Measurements from ENCODE around the gene HDAC9.

DNA sequence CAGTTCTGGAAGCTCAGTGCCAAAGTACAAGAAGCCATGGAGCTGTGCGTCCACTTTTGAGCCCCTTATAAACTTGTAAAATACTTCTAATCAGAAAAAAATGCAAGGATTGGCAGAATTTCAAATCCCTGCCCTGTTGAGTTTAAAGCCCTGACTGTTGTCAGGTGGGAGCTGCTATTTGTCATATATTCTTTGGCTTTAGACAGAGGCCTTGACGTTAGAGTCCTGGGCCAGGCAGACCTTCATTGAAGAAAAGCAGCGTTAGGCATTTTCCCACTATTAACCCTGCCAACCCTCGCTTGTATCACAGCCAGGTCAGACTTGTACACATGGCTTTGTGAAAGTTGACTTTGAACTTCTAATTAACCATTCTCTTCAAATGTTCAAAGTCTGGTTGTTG lies 466.5 kb downstream of the HDAC9 start:
- no peak for TF ChIP-seq POLR2AphosphoS5 (IDR thresholded peaks at IDR 0.05; ENCODE audit: low read depth, low read length)
- TF ChIP-seq TAF1 (IDR thresholded peaks at IDR 0.05; ENCODE audit: borderline replicate concordance, insufficient read depth, low read length), result no peak
- TF ChIP-seq SIN3A (IDR thresholded peaks at IDR 0.05; ENCODE audit: borderline replicate concordance, insufficient read depth, low read length), result no peak
- TF ChIP-seq, protein P1, sequence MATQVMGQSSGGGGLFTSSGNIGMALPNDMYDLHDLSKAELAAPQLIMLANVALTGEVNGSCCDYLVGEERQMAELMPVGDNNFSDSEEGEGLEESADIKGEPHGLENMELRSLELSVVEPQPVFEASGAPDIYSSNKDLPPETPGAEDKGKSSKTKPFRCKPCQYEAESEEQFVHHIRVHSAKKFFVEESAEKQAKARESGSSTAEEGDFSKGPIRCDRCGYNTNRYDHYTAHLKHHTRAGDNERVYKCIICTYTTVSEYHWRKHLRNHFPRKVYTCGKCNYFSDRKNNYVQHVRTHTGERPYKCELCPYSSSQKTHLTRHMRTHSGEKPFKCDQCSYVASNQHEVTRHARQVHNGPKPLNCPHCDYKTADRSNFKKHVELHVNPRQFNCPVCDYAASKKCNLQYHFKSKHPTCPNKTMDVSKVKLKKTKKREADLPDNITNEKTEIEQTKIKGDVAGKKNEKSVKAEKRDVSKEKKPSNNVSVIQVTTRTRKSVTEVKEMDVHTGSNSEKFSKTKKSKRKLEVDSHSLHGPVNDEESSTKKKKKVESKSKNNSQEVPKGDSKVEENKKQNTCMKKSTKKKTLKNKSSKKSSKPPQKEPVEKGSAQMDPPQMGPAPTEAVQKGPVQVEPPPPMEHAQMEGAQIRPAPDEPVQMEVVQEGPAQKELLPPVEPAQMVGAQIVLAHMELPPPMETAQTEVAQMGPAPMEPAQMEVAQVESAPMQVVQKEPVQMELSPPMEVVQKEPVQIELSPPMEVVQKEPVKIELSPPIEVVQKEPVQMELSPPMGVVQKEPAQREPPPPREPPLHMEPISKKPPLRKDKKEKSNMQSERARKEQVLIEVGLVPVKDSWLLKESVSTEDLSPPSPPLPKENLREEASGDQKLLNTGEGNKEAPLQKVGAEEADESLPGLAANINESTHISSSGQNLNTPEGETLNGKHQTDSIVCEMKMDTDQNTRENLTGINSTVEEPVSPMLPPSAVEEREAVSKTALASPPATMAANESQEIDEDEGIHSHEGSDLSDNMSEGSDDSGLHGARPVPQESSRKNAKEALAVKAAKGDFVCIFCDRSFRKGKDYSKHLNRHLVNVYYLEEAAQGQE (IDR thresholded peaks at IDR 0.05; ENCODE audit: insufficient read depth in 1 of 2, low read depth in 2 of 2, low read length in 2 of 2), result no peak

Measured in PFSK-1 (cell line).